Measurements from ENCODE around the gene SMIM11. TPM values are rescaled to one million over a fixed set of nuclear protein-coding genes. Genes with fewer than 3 reads are reported as not detected.

SMIM11 gene
- total and polyA plus RNA-seq, 2 of the 4 experiments (the other 2 are of a cell fraction), result 3.6 to 8.8 TPM

DNA sequence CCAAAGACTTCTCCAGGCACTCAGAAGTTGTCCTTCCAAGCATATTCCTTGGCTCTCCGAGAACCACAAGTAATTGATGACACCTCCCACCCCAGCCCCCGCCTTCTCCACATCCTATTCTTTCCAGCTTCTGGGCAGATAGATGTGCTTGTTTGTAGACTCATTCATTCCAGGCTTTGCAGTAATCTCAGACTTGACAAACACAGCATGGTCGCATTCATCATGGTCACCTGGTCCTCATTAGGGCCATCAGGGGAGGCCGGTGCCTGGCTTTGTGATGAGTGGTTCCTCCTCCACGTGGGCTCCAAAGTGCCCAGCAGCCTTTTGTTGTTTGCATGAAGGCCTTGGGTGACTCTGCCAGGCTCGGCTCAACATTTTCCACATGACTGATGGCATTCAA lies 40.0 kb upstream of the SMIM11 start (continued):
- TF ChIP-seq RAD21 (IDR thresholded peaks at IDR 0.05; ENCODE audit: low read length), result no peak
- TF ChIP-seq SMC3 (IDR thresholded peaks at IDR 0.05; ENCODE audit: low read depth, low read length), result no peak
- TF ChIP-seq MAFK (IDR thresholded peaks at IDR 0.05; ENCODE audit: low read depth, low read length), result no peak

DNA sequence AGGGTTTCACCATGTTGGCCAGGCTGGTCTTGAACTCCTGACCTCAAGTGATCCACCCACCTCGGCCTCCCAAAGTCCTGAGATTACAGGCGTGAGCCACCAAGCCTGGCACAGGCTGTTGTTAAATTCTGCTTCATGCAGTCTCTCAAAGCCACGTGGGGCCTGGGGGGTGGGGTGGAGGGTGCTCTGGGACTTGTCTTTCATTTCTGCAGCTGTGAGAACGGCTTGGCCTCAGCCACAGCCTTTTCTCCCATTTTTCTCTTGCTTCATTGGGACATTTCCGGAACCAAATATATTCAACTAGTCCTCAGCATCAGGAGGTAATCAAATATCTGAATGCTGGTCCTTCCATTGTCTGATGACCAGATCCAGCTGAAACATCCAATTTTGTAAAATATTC lies 39.1 kb upstream of the SMIM11 start:
- no peaks in the 10 kb centered on the region for H3K36me3 ChIP-seq (ENCODE audit: control insufficient read depth, insufficient read depth, low read length)
- H2BK120ac ChIP-seq (ENCODE audit: low read depth, low read length), result peak overlapping the region; percentile 88
- peaks cover 11% of the 10 kb centered on the region for H3K9me1 ChIP-seq (ENCODE audit: insufficient read depth, low read length)
- H2AFZ ChIP-seq (replicated peaks; ENCODE audit: low read length, poor library complexity), result no peak overlapping the region
- no peaks in the 10 kb centered on the region for H3K9me3 ChIP-seq (ENCODE audit: control insufficient read depth, insufficient read depth, low read length)
- no TSS peak for BruUV-seq (replicated peaks)
- peak overlapping the region; percentile 20 for H4K91ac ChIP-seq (ENCODE audit: insufficient read depth, low read depth, low read length)
- H3K56ac ChIP-seq (ENCODE audit: extremely low read depth, insufficient read depth, low read length), result no peak overlapping the region
- H3K23ac ChIP-seq (ENCODE audit: low read depth, low read length), result peak overlapping the region; percentile 45; the same call in 1 of the 2 replicates
- ChIA-PET CTCF (no interaction called here), POLR2A (ENCODE audit: unreplicated experiment) (no interaction called here)
- peak overlapping the region; percentile 58 for H2BK20ac ChIP-seq (ENCODE audit: low read depth, low read length)
- H4K20me1 ChIP-seq (ENCODE audit: insufficient read depth, low read length), result no peaks in the 10 kb centered on the region
- no peak overlapping the region for H3K4me3 ChIP-seq (ENCODE audit: insufficient read depth, low read depth, low read length)
- DNase-seq (no peak), ATAC-seq (ENCODE audit: low read depth) (peak; percentile 15)
- H2BK5ac ChIP-seq (ENCODE audit: low read depth, low read length, poor library complexity, severe bottlenecking), result peak overlapping the region; percentile 93
- peak overlapping the region; percentile 70; the same call in 1 of the 2 replicates for H3K27ac ChIP-seq (ENCODE audit: insufficient read depth, low read length)
- H3K4ac ChIP-seq (ENCODE audit: low read depth, low read length), result peak overlapping the region; percentile 70; the same call in 1 of the 2 replicates
- H3K4me2 ChIP-seq (ENCODE audit: low read depth, low read length), result peak overlapping the region; percentile 75; the same call in 1 of the 2 replicates
- dilution Hi-C loops (cut with HindIII; ENCODE audit: low sequenced_read_pairs, unreplicated experiment), result no loop called here
- peaks cover 36% of the 10 kb centered on the region for H3K4me1 ChIP-seq (ENCODE audit: control insufficient read depth, insufficient read depth, low read length)
- H4K8ac ChIP-seq (ENCODE audit: low read depth in 2 of 2, low read length in 2 of 2), result no peak overlapping the region; a peak in 2 of 4 replicates
- peak overlapping the region; percentile 76 for H3K18ac ChIP-seq (ENCODE audit: low read depth, low read length)
- intact Hi-C loops (cut with micrococcal nuclease), result no loop called here
- no peaks in the 10 kb centered on the region; the same call in 1 of the 2 replicates for H3K27me3 ChIP-seq (ENCODE audit: control insufficient read depth, insufficient read depth, low read length)
- TF ChIP-seq BHLHE40 (IDR thresholded peaks at IDR 0.05; ENCODE audit: low read depth, low read length) (no peak), SMC3 (IDR thresholded peaks at IDR 0.05; ENCODE audit: low read depth, low read length) (no peak), FOS (IDR thresholded peaks at IDR 0.05; ENCODE audit: low read depth, low read length) (no peak), NFE2L2 (IDR thresholded peaks at IDR 0.05; ENCODE audit: low read depth, low read length) (no peak), CEBPB (IDR thresholded peaks at IDR 0.05; ENCODE audit: low read depth, low read length) (no peak), RAD21 (IDR thresholded peaks at IDR 0.05; ENCODE audit: low read length) (no peak), RCOR1 (IDR thresholded peaks at IDR 0.05; ENCODE audit: insufficient replicate concordance, low read length) (no peak), MAFK (IDR thresholded peaks at IDR 0.05; ENCODE audit: low read depth, low read length) (no peak), MXI1 (IDR thresholded peaks at IDR 0.05; ENCODE audit: borderline replicate concordance, low read depth, low read length) (no peak), RFX5 (IDR thresholded peaks at IDR 0.05; ENCODE audit: low read depth, low read length) (no peak)
- TF ChIP-seq, protein P1, sequence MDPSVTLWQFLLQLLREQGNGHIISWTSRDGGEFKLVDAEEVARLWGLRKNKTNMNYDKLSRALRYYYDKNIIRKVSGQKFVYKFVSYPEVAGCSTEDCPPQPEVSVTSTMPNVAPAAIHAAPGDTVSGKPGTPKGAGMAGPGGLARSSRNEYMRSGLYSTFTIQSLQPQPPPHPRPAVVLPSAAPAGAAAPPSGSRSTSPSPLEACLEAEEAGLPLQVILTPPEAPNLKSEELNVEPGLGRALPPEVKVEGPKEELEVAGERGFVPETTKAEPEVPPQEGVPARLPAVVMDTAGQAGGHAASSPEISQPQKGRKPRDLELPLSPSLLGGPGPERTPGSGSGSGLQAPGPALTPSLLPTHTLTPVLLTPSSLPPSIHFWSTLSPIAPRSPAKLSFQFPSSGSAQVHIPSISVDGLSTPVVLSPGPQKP (IDR thresholded peaks at IDR 0.05; ENCODE audit: borderline replicate concordance, low read depth, low read length), result no peak
- TF ChIP-seq, protein P2, sequence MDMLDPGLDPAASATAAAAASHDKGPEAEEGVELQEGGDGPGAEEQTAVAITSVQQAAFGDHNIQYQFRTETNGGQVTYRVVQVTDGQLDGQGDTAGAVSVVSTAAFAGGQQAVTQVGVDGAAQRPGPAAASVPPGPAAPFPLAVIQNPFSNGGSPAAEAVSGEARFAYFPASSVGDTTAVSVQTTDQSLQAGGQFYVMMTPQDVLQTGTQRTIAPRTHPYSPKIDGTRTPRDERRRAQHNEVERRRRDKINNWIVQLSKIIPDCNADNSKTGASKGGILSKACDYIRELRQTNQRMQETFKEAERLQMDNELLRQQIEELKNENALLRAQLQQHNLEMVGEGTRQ (IDR thresholded peaks at IDR 0.05; ENCODE audit: low read depth, low read length), result no peak
- no CpG with 5 or more reads among the region's 5 CpGs for WGBS, 2 experiments (ENCODE audit: extremely low coverage in 2 of 2, insufficient read length in 1 of 2)
- H3K9ac ChIP-seq (ENCODE audit: low read depth, low read length), result no peak overlapping the region
- no peak overlapping the region; the same call in 1 of the 2 replicates for H3K14ac ChIP-seq (replicated peaks; ENCODE audit: low read depth, low read length)
- no peaks in the 10 kb centered on the region for H3K79me1 ChIP-seq (ENCODE audit: low read depth in 1 of 2, low read length in 2 of 2)
- peak overlapping the region; percentile 4; the same call in 1 of the 3 replicates for H2BK15ac ChIP-seq (ENCODE audit: low read depth, low read length)
- in situ Hi-C loops (cut with MboI; ENCODE audit: low sequenced_read_pairs), result no loop called here
- H2AK5ac ChIP-seq (ENCODE audit: low read depth, low read length), result peak overlapping the region; percentile 16; the same call in 1 of the 2 replicates
- H4K5ac ChIP-seq (ENCODE audit: low read depth, low read length), result peak overlapping the region; percentile 78
- H2AK9ac ChIP-seq (replicated peaks; ENCODE audit: low read depth, low read length, poor library complexity), result no peak overlapping the region

Measured in IMR-90 (cell line).